Panc1 (cell line): Measurements from ENCODE around the gene RABL2A.
"Not testable (repeated sequence)": the region's sequence is repeated elsewhere in the genome, so short reads cannot be mapped to it uniquely, and the experiment has no call there.

Experiments
- POLR2AphosphoS5 ChIP-seq: IDR thresholded peaks from 2 replicates; pipeline ENCODE4 v1.6.1; 2012; ENCODE audit warnings: mild to moderate bottlenecking, low read depth, low read length, moderate library complexity
- SIN3A ChIP-seq: IDR thresholded peaks from 2 replicates; pipeline ENCODE4 v1.6.1; 2012; ENCODE audit warnings: low read depth, mild to moderate bottlenecking, low read length, moderate library complexity, borderline replicate concordance; ENCODE audit not compliant: insufficient read depth
- TF ChIP-seq, protein P1 (sequence below): fragments of 450-650 bp; IDR thresholded peaks from 2 replicates; pipeline ENCODE4 v1.5.1; 2017; ENCODE audit warnings: mild to moderate bottlenecking
- TF ChIP-seq, protein P2 (sequence below), 2 experiments: IDR thresholded peaks; 2 replicates each; pipeline ENCODE4 v1.6.1; 2011 to 2012; ENCODE audit warnings: low read depth in 2 of 2, control low read depth in 1 of 2, low read length in 1 of 2, mild to moderate bottlenecking in 1 of 2, moderate library complexity in 1 of 2; ENCODE audit not compliant: insufficient read depth in 1 of 2

DNA sequence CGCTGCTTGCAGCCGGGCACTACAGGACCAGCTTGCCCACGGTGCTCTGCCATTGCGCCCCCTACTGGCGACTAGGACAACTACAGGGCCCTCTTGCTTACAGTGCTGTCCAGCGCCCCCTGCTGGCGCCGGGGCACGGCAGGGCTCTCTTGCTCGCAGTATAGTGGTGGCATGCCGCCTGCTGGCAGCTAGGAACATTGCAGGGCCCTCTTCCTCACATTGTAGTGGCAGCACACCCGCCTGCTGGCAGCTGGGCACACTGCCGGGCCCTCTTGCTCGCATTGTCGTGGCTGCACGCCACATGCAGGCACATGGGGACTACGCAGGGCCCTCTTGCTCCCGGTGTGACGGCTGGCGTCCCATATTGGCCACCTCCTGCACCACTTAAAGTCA lies 23.0 kb upstream of the RABL2A start:
- TF ChIP-seq, protein P1, sequence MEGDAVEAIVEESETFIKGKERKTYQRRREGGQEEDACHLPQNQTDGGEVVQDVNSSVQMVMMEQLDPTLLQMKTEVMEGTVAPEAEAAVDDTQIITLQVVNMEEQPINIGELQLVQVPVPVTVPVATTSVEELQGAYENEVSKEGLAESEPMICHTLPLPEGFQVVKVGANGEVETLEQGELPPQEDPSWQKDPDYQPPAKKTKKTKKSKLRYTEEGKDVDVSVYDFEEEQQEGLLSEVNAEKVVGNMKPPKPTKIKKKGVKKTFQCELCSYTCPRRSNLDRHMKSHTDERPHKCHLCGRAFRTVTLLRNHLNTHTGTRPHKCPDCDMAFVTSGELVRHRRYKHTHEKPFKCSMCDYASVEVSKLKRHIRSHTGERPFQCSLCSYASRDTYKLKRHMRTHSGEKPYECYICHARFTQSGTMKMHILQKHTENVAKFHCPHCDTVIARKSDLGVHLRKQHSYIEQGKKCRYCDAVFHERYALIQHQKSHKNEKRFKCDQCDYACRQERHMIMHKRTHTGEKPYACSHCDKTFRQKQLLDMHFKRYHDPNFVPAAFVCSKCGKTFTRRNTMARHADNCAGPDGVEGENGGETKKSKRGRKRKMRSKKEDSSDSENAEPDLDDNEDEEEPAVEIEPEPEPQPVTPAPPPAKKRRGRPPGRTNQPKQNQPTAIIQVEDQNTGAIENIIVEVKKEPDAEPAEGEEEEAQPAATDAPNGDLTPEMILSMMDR: peak; percentile 99
- TF ChIP-seq, protein P2, sequence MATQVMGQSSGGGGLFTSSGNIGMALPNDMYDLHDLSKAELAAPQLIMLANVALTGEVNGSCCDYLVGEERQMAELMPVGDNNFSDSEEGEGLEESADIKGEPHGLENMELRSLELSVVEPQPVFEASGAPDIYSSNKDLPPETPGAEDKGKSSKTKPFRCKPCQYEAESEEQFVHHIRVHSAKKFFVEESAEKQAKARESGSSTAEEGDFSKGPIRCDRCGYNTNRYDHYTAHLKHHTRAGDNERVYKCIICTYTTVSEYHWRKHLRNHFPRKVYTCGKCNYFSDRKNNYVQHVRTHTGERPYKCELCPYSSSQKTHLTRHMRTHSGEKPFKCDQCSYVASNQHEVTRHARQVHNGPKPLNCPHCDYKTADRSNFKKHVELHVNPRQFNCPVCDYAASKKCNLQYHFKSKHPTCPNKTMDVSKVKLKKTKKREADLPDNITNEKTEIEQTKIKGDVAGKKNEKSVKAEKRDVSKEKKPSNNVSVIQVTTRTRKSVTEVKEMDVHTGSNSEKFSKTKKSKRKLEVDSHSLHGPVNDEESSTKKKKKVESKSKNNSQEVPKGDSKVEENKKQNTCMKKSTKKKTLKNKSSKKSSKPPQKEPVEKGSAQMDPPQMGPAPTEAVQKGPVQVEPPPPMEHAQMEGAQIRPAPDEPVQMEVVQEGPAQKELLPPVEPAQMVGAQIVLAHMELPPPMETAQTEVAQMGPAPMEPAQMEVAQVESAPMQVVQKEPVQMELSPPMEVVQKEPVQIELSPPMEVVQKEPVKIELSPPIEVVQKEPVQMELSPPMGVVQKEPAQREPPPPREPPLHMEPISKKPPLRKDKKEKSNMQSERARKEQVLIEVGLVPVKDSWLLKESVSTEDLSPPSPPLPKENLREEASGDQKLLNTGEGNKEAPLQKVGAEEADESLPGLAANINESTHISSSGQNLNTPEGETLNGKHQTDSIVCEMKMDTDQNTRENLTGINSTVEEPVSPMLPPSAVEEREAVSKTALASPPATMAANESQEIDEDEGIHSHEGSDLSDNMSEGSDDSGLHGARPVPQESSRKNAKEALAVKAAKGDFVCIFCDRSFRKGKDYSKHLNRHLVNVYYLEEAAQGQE (IDR thresholded peaks at IDR 0.05; ENCODE audit: insufficient read depth in 1 of 2, low read depth in 2 of 2, low read length in 1 of 2): not testable (repeated sequence)
- TF ChIP-seq POLR2AphosphoS5: peak; percentile 55; the same call in 1 of the 2 replicates
- TF ChIP-seq SIN3A: not testable (repeated sequence)
